HL-60 (cell line): Measurements from ENCODE around the gene TRIM14.

ENCODE experiments used
- CTCF ChIP-seq: IDR thresholded peaks from one replicate; pipeline ENCODE4 v1.5.1; 2011; ENCODE audit warnings: low read length, control low read depth, inconsistent platforms; ENCODE audit not compliant: insufficient read depth
- GABPA ChIP-seq: IDR thresholded peaks from 2 replicates; pipeline ENCODE4 v1.6.1; 2012; ENCODE audit warnings: low read depth
- POLR2AphosphoS5 ChIP-seq: IDR thresholded peaks from 2 replicates; pipeline ENCODE4 v1.6.1; 2012; ENCODE audit warnings: low read depth
- REST ChIP-seq: IDR thresholded peaks from 2 replicates; pipeline ENCODE4 v1.6.1; 2012; ENCODE audit warnings: low read depth; ENCODE audit not compliant: insufficient replicate concordance

- TF ChIP-seq CTCF (no peak), POLR2AphosphoS5 (no peak), REST (no peak), GABPA (no peak)
Observed at GRCh38 chr9:98043915-98044314, 75.1 kb downstream of the TRIM14 start.
